BE2C (cell line): Measurements from ENCODE around the gene RPL18A.
"Not testable (repeated sequence)": the region's sequence is repeated elsewhere in the genome, so short reads cannot be mapped to it uniquely, and the experiment has no call there.

Experiments
- DNase-seq: peaks from one replicate; pipeline ENCODE4 v3.0.0-alpha.2; 2020
- H3K27me3 ChIP-seq: fragments of 250-450 bp; sonication (Bioruptor Pico); 2 replicates; pipeline ENCODE4 v1.5.1; 2020; ENCODE audit warnings: mild to moderate bottlenecking
- H3K36me3 ChIP-seq: fragments of 250-450 bp; sonication (Bioruptor Pico); 2 replicates; pipeline ENCODE4 v1.5.1; 2020; ENCODE audit warnings: mild to moderate bottlenecking
- H3K4me1 ChIP-seq: fragments of 250-450 bp; sonication (Bioruptor Pico); 2 replicates; pipeline ENCODE4 v1.5.1; 2020
- H3K4me3 ChIP-seq: 2 replicates; pipeline ENCODE4 v1.5.1; 2011; ENCODE audit warnings: low read depth, low read length
- H3K9me3 ChIP-seq: fragments of 250-450 bp; sonication (Bioruptor Pico); 2 replicates; pipeline ENCODE4 v1.5.1; 2020
- TF ChIP-seq, protein P1 (sequence below): IDR thresholded peaks from 2 replicates; pipeline ENCODE4 v1.5.1; 2012; ENCODE audit warnings: mild to moderate bottlenecking, low read depth, low read length

The RPL18A gene

DNA sequence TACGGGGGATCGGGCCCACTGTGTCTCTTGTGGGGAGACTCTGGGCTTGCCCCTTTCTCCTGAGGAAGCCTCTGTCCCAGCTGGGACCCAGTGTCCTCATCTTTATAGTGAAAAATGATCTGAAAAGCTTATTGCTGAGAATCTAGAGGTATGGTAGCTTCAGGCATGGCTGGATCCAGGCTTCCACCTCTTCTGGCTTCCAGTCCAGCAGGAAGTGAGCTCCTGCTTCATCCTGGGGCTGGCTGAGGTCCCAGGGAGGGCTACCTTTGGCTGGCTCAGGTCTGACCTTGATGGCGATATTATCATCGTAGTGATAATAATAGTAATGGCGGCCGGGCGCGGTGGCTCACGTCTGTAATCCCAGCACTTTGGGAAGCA, 15.0 kb downstream of the RPL18A start:
- H3K9me3 ChIP-seq: no peaks in the 10 kb centered on the region
- no peak overlapping the region for H3K4me3 ChIP-seq
- no peaks in the 10 kb centered on the region for H3K36me3 ChIP-seq
- TF ChIP-seq, protein P1, sequence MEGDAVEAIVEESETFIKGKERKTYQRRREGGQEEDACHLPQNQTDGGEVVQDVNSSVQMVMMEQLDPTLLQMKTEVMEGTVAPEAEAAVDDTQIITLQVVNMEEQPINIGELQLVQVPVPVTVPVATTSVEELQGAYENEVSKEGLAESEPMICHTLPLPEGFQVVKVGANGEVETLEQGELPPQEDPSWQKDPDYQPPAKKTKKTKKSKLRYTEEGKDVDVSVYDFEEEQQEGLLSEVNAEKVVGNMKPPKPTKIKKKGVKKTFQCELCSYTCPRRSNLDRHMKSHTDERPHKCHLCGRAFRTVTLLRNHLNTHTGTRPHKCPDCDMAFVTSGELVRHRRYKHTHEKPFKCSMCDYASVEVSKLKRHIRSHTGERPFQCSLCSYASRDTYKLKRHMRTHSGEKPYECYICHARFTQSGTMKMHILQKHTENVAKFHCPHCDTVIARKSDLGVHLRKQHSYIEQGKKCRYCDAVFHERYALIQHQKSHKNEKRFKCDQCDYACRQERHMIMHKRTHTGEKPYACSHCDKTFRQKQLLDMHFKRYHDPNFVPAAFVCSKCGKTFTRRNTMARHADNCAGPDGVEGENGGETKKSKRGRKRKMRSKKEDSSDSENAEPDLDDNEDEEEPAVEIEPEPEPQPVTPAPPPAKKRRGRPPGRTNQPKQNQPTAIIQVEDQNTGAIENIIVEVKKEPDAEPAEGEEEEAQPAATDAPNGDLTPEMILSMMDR: no peak
- H3K4me1 ChIP-seq: no peaks in the 10 kb centered on the region
- H3K27me3 ChIP-seq: peaks cover 59% of the 10 kb centered on the region
- no peak for DNase-seq

- no peak overlapping the region for H3K4me3 ChIP-seq
- DNase-seq: no peak
- H3K4me1 ChIP-seq: no peaks in the 10 kb centered on the region
- H3K36me3 ChIP-seq: no peaks in the 10 kb centered on the region
- H3K9me3 ChIP-seq: no peaks in the 10 kb centered on the region
- peaks cover 40% of the 10 kb centered on the region for H3K27me3 ChIP-seq
- TF ChIP-seq, protein P1: no peak
Measured at GRCh38 chr19:17877696-17878095, 18.0 kb downstream of the RPL18A start.

- peaks cover 28% of the 10 kb centered on the region for H3K27me3 ChIP-seq
- no peak overlapping the region for H3K4me3 ChIP-seq
- no peaks in the 10 kb centered on the region for H3K4me1 ChIP-seq
- DNase-seq: no peak
- H3K36me3 ChIP-seq: no peaks in the 10 kb centered on the region
- no peaks in the 10 kb centered on the region for H3K9me3 ChIP-seq
- TF ChIP-seq, protein P1: no peak
Measured at GRCh38 chr19:17879466-17879865, 19.8 kb downstream of the RPL18A start.

DNA sequence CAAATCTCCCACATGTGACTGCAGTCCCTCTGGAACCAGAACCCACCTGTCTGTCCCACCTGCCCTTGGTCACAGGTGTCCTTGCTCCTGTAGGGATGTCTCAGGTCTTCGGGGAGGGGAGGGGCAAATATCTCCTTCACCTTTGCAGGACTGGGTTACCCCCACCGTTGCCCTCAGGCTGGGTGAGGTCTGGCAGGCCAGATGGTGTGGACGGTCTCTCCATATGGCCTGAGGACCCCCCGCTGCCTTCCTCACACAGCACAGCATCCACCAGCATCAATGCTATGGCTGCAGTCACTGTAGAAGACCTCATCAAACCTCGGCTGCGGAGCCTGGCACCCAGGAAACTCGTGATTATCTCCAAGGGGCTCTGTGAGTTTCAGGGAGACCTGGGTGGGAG, 22.0 kb downstream of the RPL18A start:
- TF ChIP-seq, protein P1: no peak
- H3K4me3 ChIP-seq: no peak overlapping the region
- peaks cover 28% of the 10 kb centered on the region for H3K27me3 ChIP-seq

GRCh38 chr19:17883627-17884410, 24.1 kb downstream of the RPL18A start:
- peaks cover 24% of the 10 kb centered on the region for H3K27me3 ChIP-seq
- no peaks in the 10 kb centered on the region for H3K9me3 ChIP-seq
- H3K36me3 ChIP-seq: no peaks in the 10 kb centered on the region
- no peak overlapping the region for H3K4me3 ChIP-seq
- DNase-seq: no peak
- no peaks in the 10 kb centered on the region for H3K4me1 ChIP-seq
- TF ChIP-seq, protein P1: no peak

More for the DNA sequence above, 22.0 kb downstream of the RPL18A start:
- DNase-seq: no peak
- H3K4me1 ChIP-seq: no peaks in the 10 kb centered on the region
- H3K36me3 ChIP-seq: no peaks in the 10 kb centered on the region
- no peaks in the 10 kb centered on the region for H3K9me3 ChIP-seq

DNA sequence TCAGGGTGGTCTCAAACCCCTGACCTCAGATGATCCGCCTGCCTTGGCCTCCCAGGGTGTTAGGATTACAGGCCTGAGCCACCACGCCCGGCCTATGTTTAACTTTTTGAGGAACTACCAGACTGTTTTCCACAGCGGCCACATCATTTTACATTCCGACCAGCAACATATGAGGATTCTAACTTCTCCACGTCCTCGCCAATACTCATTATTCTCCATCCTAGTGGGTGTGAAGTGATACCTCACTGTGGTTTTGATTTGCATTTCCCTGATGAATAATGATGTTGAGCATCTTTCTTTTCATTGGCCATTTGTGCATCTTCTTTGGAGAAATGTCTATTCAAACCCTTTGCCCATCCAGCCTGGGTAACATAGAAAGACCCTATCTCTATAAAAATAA, 26.8 kb downstream of the RPL18A start:
- H3K4me3 ChIP-seq: no peak overlapping the region
- peaks cover 29% of the 10 kb centered on the region for H3K27me3 ChIP-seq
- no peaks in the 10 kb centered on the region for H3K4me1 ChIP-seq
- H3K9me3 ChIP-seq: no peaks in the 10 kb centered on the region
- no peak for DNase-seq
- no peaks in the 10 kb centered on the region for H3K36me3 ChIP-seq
- TF ChIP-seq, protein P1: no peak

DNA sequence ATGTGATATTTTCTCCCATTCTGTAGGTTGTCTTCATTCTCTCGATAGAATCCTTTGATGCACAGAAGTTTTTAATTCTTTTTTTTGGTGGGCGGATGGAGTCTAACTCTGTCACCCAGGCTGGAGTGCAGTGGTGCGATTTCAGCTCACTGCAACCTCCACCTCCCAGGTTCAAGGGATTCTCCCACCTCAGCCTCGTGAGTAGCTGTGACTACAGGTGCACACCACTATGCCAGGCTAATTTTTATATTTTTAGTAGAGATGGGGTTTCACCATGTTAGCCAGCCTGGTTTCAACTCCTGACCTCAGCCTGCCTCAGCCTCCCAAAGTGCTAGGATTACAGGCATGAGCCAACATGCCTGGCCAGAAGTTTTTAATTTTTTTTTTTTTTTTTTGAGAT, 27.5 kb downstream of the RPL18A start:
- not testable (repeated sequence) for H3K4me1 ChIP-seq, DNase-seq, H3K4me3 ChIP-seq, H3K36me3 ChIP-seq, H3K9me3 ChIP-seq
- peaks cover 33% of the 10 kb centered on the region for H3K27me3 ChIP-seq
